Epithelial cell of esophagus (primary cell): Measurements from ENCODE around the gene CLIC6.

Source experiments
- DNase-seq: peaks from one replicate; pipeline ENCODE4 v3.0.0; 2010; ENCODE audit warnings: low read depth
- H3K4me3 ChIP-seq: 2 replicates; pipeline ENCODE4 v1.5.1; 2011; ENCODE audit warnings: mild to moderate bottlenecking, low read length, control low read depth
- CTCF ChIP-seq: IDR thresholded peaks from 2 replicates; pipeline ENCODE4 v1.5.1; 2011; ENCODE audit warnings: low read depth, mild to moderate bottlenecking, low read length, control low read depth, inconsistent platforms; ENCODE audit not compliant: insufficient read depth; ENCODE audit errors: missing control alignments

The CLIC6 gene

GRCh38 chr21:34698270-34699015 lies 29.6 kb downstream of the CLIC6 start:
- TF ChIP-seq CTCF: no peak
- no peak for DNase-seq
- H3K4me3 ChIP-seq: no peak overlapping the region

- TF ChIP-seq CTCF: no peak
- H3K4me3 ChIP-seq: no peak overlapping the region
- DNase-seq: no peak
Measured at GRCh38 chr21:34700605-34701004, 31.8 kb downstream of the CLIC6 start.

- H3K4me3 ChIP-seq: no peak overlapping the region
Measured at GRCh38 chr21:34701726-34702125, 32.9 kb downstream of the CLIC6 start.

GRCh38 chr21:34702341-34703170 lies 33.8 kb downstream of the CLIC6 start:
- TF ChIP-seq CTCF: no peak
- DNase-seq: peak; percentile 81
- H3K4me3 ChIP-seq: no peak overlapping the region

More at GRCh38 chr21:34701726-34702125, 32.9 kb downstream of the CLIC6 start:
- DNase-seq: no peak
- no peak for TF ChIP-seq CTCF

GRCh38 chr21:34703571-34703970 lies 34.8 kb downstream of the CLIC6 start:
- no peak for TF ChIP-seq CTCF
- DNase-seq: no peak
- no peak overlapping the region for H3K4me3 ChIP-seq

- no peak for DNase-seq
- no peak for TF ChIP-seq CTCF
- H3K4me3 ChIP-seq: no peak overlapping the region
Measured at GRCh38 chr21:34704119-34704518, 35.3 kb downstream of the CLIC6 start.
